Endothelial cell of umbilical vein (primary cell): Measurements from ENCODE around the gene CTNND2. TPM values are rescaled to one million over a fixed set of nuclear protein-coding genes. Genes with fewer than 3 reads are reported as not detected.

ENCODE experiments used
- BruUV-seq: library from RNA; stranded (reverse); fragments of 400-500 nt; replicated peaks from 2 replicates; lab custom pipeline; 2021; lab: Mats Ljungman, UMichigan
- CTCF ChIA-PET: fragments of 300-600, 350-600 bp; sonication (Branson Sonifier 250); formaldehyde crosslinking; loops from one replicate; lab custom pipeline; 2021; ENCODE audit warnings: antibody characterized with exemption, inconsistent platforms; lab: Charles Lee
- POLR2A ChIA-PET: fragments of 300-600, 350-600 bp; sonication (Branson Sonifier 250); formaldehyde crosslinking; loops from one replicate; lab custom pipeline; 2021; ENCODE audit warnings: antibody characterized with exemption, inconsistent platforms; lab: Charles Lee
- DNase-seq: peaks from one replicate; pipeline ENCODE4 v3.0.0-alpha.2; 2011; ENCODE audit warnings: low read depth, low spot score
- FAIRE-seq: peaks from 2 replicates; lab custom pipeline; 2011; peaks lifted over from hg19 to GRCh38; lab: Jason Lieb, UNC
- H2AFZ ChIP-seq: 2 replicates; pipeline ENCODE4 v1.6.0; 2012; ENCODE audit warnings: low read depth, low read length, control low read depth, inconsistent platforms
- H3K27ac ChIP-seq: 2 replicates; pipeline ENCODE4 v1.5.1; 2011; ENCODE audit warnings: low read depth, mild to moderate bottlenecking, control low read depth, low read length, moderate library complexity; ENCODE audit not compliant: insufficient read depth
- H3K27me3 ChIP-seq, 2 experiments: 2 replicates each; pipeline versions ENCODE4 v1.6.0 to v1.6.1; 2011; ENCODE audit warnings: low read length in 2 of 2, mixed read lengths in 1 of 2; ENCODE audit not compliant: control insufficient read depth in 2 of 2, insufficient read depth in 2 of 2
- H3K36me3 ChIP-seq, 2 experiments: 2 replicates in 1 of 2; 3 replicates in 1 of 2; pipeline ENCODE4 v1.5.1; 2011; ENCODE audit warnings: low read length in 2 of 2, mild to moderate bottlenecking in 1 of 2, moderate library complexity in 1 of 2; ENCODE audit not compliant: control insufficient read depth in 2 of 2, insufficient read depth in 2 of 2; ENCODE audit errors: extremely low read depth in 1 of 2
- H3K4me1 ChIP-seq: 3 replicates; pipeline ENCODE4 v1.5.1; 2011; ENCODE audit warnings: mild to moderate bottlenecking, low read length; ENCODE audit not compliant: control insufficient read depth, insufficient read depth; ENCODE audit errors: extremely low read depth
- H3K4me2 ChIP-seq: 2 replicates; pipeline ENCODE4 v1.6.1; 2011; ENCODE audit warnings: low read length, control low read depth, mixed read lengths; ENCODE audit not compliant: insufficient read depth
- H3K4me3 ChIP-seq, 3 experiments: fragments of 200-600 bp in 1 of 3; sonication (generic), shearing (Covaris generic) in 1 of 3; replicated peaks in 1 of 3; 2 replicates each; pipeline ENCODE4 v1.5.1; 2011 to 2016; ENCODE audit warnings: control low read depth in 3 of 3, low read length in 3 of 3, mild to moderate bottlenecking in 2 of 3, inconsistent platforms in 1 of 3, low read depth in 1 of 3, moderate library complexity in 1 of 3; ENCODE audit not compliant: insufficient read depth in 1 of 3
- H3K79me2 ChIP-seq: 2 replicates; pipeline ENCODE4 v1.6.0; 2012; ENCODE audit warnings: low read length, inconsistent platforms; ENCODE audit not compliant: control insufficient read depth, insufficient read depth
- H3K9ac ChIP-seq: replicated peaks from 2 replicates; pipeline ENCODE3; 2011; ENCODE audit warnings: low read length, control low read depth; ENCODE audit not compliant: insufficient read depth; ENCODE audit errors: extremely low read depth
- H3K9me1 ChIP-seq: replicated peaks from 3 replicates; pipeline ENCODE4 v1.6.0; 2011; ENCODE audit warnings: mild to moderate bottlenecking, low read length; ENCODE audit not compliant: control insufficient read depth, insufficient read depth; ENCODE audit errors: extremely low read depth
- H3K9me3 ChIP-seq: replicated peaks from 2 replicates; pipeline ENCODE4 v1.5.1; 2012; ENCODE audit warnings: low read length, inconsistent platforms; ENCODE audit not compliant: control insufficient read depth, insufficient read depth
- H4K20me1 ChIP-seq: replicated peaks from 2 replicates; pipeline ENCODE3; 2011; ENCODE audit warnings: mild to moderate bottlenecking, low read length; ENCODE audit not compliant: control insufficient read depth, insufficient read depth; ENCODE audit errors: extremely low read depth
- CTCF ChIP-seq, 2 donors: IDR thresholded peaks; 1 replicate in 1 of 2; 2 replicates in 1 of 2; pipeline ENCODE4 v1.5.1; 2011; ENCODE audit warnings: low read length in 2 of 2, mild to moderate bottlenecking in 2 of 2, moderate library complexity in 2 of 2, control low read depth in 1 of 2, inconsistent platforms in 1 of 2, low read depth in 1 of 2; ENCODE audit not compliant: insufficient read depth in 1 of 2; ENCODE audit errors: extremely low read depth in 1 of 2
- EZH2 ChIP-seq: IDR thresholded peaks from 2 replicates; pipeline ENCODE4 v1.6.1; 2012; ENCODE audit warnings: borderline replicate concordance, low read depth, mild to moderate bottlenecking, moderate library complexity, low read length, inconsistent platforms; ENCODE audit not compliant: severe bottlenecking
- FOS ChIP-seq: IDR thresholded peaks from 2 replicates; pipeline ENCODE4 v1.6.1; 2011; ENCODE audit warnings: mild to moderate bottlenecking, low read length, moderate library complexity, borderline replicate concordance; ENCODE audit not compliant: insufficient read depth
- GATA2 ChIP-seq: IDR thresholded peaks from 2 replicates; pipeline ENCODE4 v1.7.0; 2011; ENCODE audit warnings: low read depth, mild to moderate bottlenecking, moderate library complexity, mixed read lengths, low read length; ENCODE audit not compliant: insufficient read length, insufficient read depth
- JUN ChIP-seq: IDR thresholded peaks from 2 replicates; pipeline ENCODE4 v1.6.1; 2011; ENCODE audit warnings: borderline replicate concordance, low read depth; ENCODE audit not compliant: insufficient read length, insufficient read depth
- MAX ChIP-seq: IDR thresholded peaks from 2 replicates; pipeline ENCODE4 v1.6.1; 2011; ENCODE audit not compliant: insufficient read depth, insufficient read length
- MYC ChIP-seq: IDR thresholded peaks from one replicate; pipeline ENCODE4 v1.6.1; 2011; ENCODE audit warnings: mild to moderate bottlenecking, low read depth, low read length
- POLR2A ChIP-seq: IDR thresholded peaks from 2 replicates; pipeline ENCODE4 v1.6.1; 2012; ENCODE audit warnings: low read depth, mild to moderate bottlenecking, control low read depth, low read length
- POLR2AphosphoS5 ChIP-seq: IDR thresholded peaks from 2 replicates; pipeline ENCODE4 v1.6.1; 2012; ENCODE audit warnings: low read depth, mild to moderate bottlenecking, control low read depth, low read length, moderate library complexity; ENCODE audit not compliant: insufficient read depth
- dilution Hi-C: fragments of 300-500 bp; cut with MboI; formaldehyde crosslinking; loops from one replicate; pipeline ENCODE4 v1.15.0; 2019; ENCODE audit warnings: low sequenced_read_pairs; ENCODE audit not compliant: extremely low pct_ligation_motif_present
- intact Hi-C: fragments of 100-400 bp; cut with micrococcal nuclease; formaldehyde crosslinking; loops from one replicate; pipeline ENCODE4 v1.10.0; 2022
- polyA plus RNA-seq, 4 experiments: library from polyadenylated mRNA; depleted of rRNA in 3 of 4; stranded (reverse) in 3 of 4; unstranded in 1 of 4; fragments of >200 nt; gene quantifications; 2 replicates each; pipeline versions ENCODE4 v1.2.1 to v1.2.3, GENCODE V29; 2011 to 2012; ENCODE audit warnings: missing spikeins in 1 of 4
- total RNA-seq: library from RNA; stranded (reverse); gene quantifications from 2 replicates; pipeline ENCODE4 v1.2.3, GENCODE V29; 2021

Gene CTNND2
- total and polyA plus RNA-seq, 2 donors (not counting 3 experiments of a cell fraction or from before 2014, with no cell fraction given), result not detected

GRCh38 chr5:11511878-11512277, 392.4 kb downstream of the CTNND2 start:
- peaks cover 4% of the 10 kb centered on the region for H3K9me3 ChIP-seq
- no peak for DNase-seq
- H3K4me1 ChIP-seq, result no peaks in the 10 kb centered on the region
- H3K4me3 ChIP-seq, result no peak overlapping the region
- intact Hi-C loops, result no loop called here
- H3K9me1 ChIP-seq, result no peaks in the 10 kb centered on the region
- H3K27me3 ChIP-seq, result no peaks in the 10 kb centered on the region
- FAIRE-seq, result no peak
- no peak overlapping the region for H3K9ac ChIP-seq
- BruUV-seq, result no TSS peak
- ChIA-PET CTCF (no interaction called here), POLR2A (no interaction called here)
- TF ChIP-seq EZH2 (no peak), GATA2 (no peak), POLR2A (no peak), CTCF (IDR thresholded peaks at IDR 0.05; ENCODE audit: extremely low read depth in 1 of 2, insufficient read depth in 1 of 2, low read depth in 1 of 2, low read length in 2 of 2) (no peak), FOS (no peak), MAX (no peak), MYC (no peak), JUN (no peak), POLR2AphosphoS5 (no peak)
- H3K79me2 ChIP-seq, result no peaks in the 10 kb centered on the region
- no peaks in the 10 kb centered on the region for H4K20me1 ChIP-seq
- no peak overlapping the region for H3K4me2 ChIP-seq
- no peak overlapping the region for H3K27ac ChIP-seq
- dilution Hi-C loops, result no loop called here
- no peaks in the 10 kb centered on the region for H3K36me3 ChIP-seq
- no peak overlapping the region for H2AFZ ChIP-seq
